Measurements from ENCODE around the gene TNS3.

TNS3 gene

GRCh38 chr7:47432671-47433563 is 149.0 kb downstream of the TNS3 start:
- Mint-ChIP-seq H3K9me3 (no peaks in the 10 kb centered on the region), H3K27ac (no peak overlapping the region), H3K36me3 (no peaks in the 10 kb centered on the region), H3K4me1 (no peaks in the 10 kb centered on the region), H3K27me3 (no peaks in the 10 kb centered on the region), H3K4me3 (no peak overlapping the region)
- CTCF ChIA-PET, result no interaction called here
- no peak for DNase-seq

GRCh38 chr7:47430422-47430821 is 151.5 kb downstream of the TNS3 start:
- Mint-ChIP-seq H3K4me1 (no peaks in the 10 kb centered on the region), H3K36me3 (no peaks in the 10 kb centered on the region), H3K27me3 (no peaks in the 10 kb centered on the region), H3K4me3 (no peak overlapping the region), H3K27ac (no peak overlapping the region), H3K9me3 (no peaks in the 10 kb centered on the region)
- no peak for DNase-seq
- CTCF ChIA-PET, result no interaction called here

- Mint-ChIP-seq H3K27ac (no peak overlapping the region), H3K36me3 (no peaks in the 10 kb centered on the region), H3K9me3 (no peaks in the 10 kb centered on the region), H3K27me3 (no peaks in the 10 kb centered on the region), H3K4me3 (no peak overlapping the region), H3K4me1 (no peaks in the 10 kb centered on the region)
- DNase-seq, result no peak
- CTCF ChIA-PET, result no interaction called here
Measured at GRCh38 chr7:47428768-47429472, 153.0 kb downstream of the TNS3 start.

- DNase-seq, result no peak
- Mint-ChIP-seq H3K27me3 (no peaks in the 10 kb centered on the region), H3K9me3 (no peaks in the 10 kb centered on the region), H3K4me1 (no peaks in the 10 kb centered on the region), H3K36me3 (no peaks in the 10 kb centered on the region), H3K4me3 (no peak overlapping the region), H3K27ac (no peak overlapping the region)
- CTCF ChIA-PET, result no interaction called here
Measured at GRCh38 chr7:47428052-47428767, 153.7 kb downstream of the TNS3 start.

- no peaks in the 10 kb centered on the region for H3K27me3 Mint-ChIP-seq
- H3K36me3 Mint-ChIP-seq, result no peaks in the 10 kb centered on the region
- H3K9me3 Mint-ChIP-seq, result no peaks in the 10 kb centered on the region
- no peak overlapping the region for H3K27ac Mint-ChIP-seq
- DNase-seq, result no peak
- no peaks in the 10 kb centered on the region for H3K4me1 Mint-ChIP-seq
- CTCF ChIA-PET, result no interaction called here
- no peak overlapping the region for H3K4me3 Mint-ChIP-seq
Measured at GRCh38 chr7:47427051-47427643, 154.8 kb downstream of the TNS3 start.

GRCh38 chr7:47424523-47424922 is 157.4 kb downstream of the TNS3 start:
- CTCF ChIA-PET, result no interaction called here
- no peaks in the 10 kb centered on the region for H3K36me3 Mint-ChIP-seq
- H3K27ac Mint-ChIP-seq, result no peak overlapping the region
- H3K4me1 Mint-ChIP-seq, result no peaks in the 10 kb centered on the region
- no peak for DNase-seq
- no peaks in the 10 kb centered on the region for H3K9me3 Mint-ChIP-seq
- no peak overlapping the region for H3K4me3 Mint-ChIP-seq
- H3K27me3 Mint-ChIP-seq, result no peaks in the 10 kb centered on the region

- CTCF ChIA-PET, result no interaction called here
- Mint-ChIP-seq H3K27ac (no peak overlapping the region), H3K4me3 (no peak overlapping the region), H3K27me3 (no peaks in the 10 kb centered on the region), H3K4me1 (no peaks in the 10 kb centered on the region), H3K9me3 (no peaks in the 10 kb centered on the region), H3K36me3 (no peaks in the 10 kb centered on the region)
- DNase-seq, result no peak
Measured at GRCh38 chr7:47423196-47423595, 158.7 kb downstream of the TNS3 start.

GRCh38 chr7:47422611-47423010 is 159.3 kb downstream of the TNS3 start:
- no peaks in the 10 kb centered on the region for H3K36me3 Mint-ChIP-seq
- no peaks in the 10 kb centered on the region for H3K9me3 Mint-ChIP-seq
- CTCF ChIA-PET, result no interaction called here
- no peak for DNase-seq
- no peak overlapping the region for H3K27ac Mint-ChIP-seq
- H3K27me3 Mint-ChIP-seq, result no peaks in the 10 kb centered on the region
- no peaks in the 10 kb centered on the region for H3K4me1 Mint-ChIP-seq
- H3K4me3 Mint-ChIP-seq, result no peak overlapping the region

GRCh38 chr7:47421456-47421855 is 160.5 kb downstream of the TNS3 start:
- Mint-ChIP-seq H3K27me3 (no peaks in the 10 kb centered on the region), H3K4me1 (no peaks in the 10 kb centered on the region), H3K4me3 (no peak overlapping the region), H3K36me3 (no peaks in the 10 kb centered on the region), H3K27ac (no peak overlapping the region), H3K9me3 (no peaks in the 10 kb centered on the region)
- CTCF ChIA-PET, result interaction anchor here (1.4 kb wide), 1 partner anchor 155 kb away, joined by 4 read pairs; no protein-coding TSS in a partner anchor
- no peak for DNase-seq

GRCh38 chr7:47420122-47420780 is 161.7 kb downstream of the TNS3 start:
- no peaks in the 10 kb centered on the region for H3K36me3 Mint-ChIP-seq
- H3K27me3 Mint-ChIP-seq, result no peaks in the 10 kb centered on the region
- DNase-seq, result no peak
- CTCF ChIA-PET, result interaction anchor here (1.4 kb wide), 1 partner anchor 154 kb away, joined by 4 read pairs; no protein-coding TSS in a partner anchor
- H3K9me3 Mint-ChIP-seq, result no peaks in the 10 kb centered on the region
- no peak overlapping the region for H3K4me3 Mint-ChIP-seq
- no peaks in the 10 kb centered on the region for H3K4me1 Mint-ChIP-seq
- no peak overlapping the region for H3K27ac Mint-ChIP-seq

- no peak for DNase-seq
- Mint-ChIP-seq H3K9me3 (no peaks in the 10 kb centered on the region), H3K4me1 (no peaks in the 10 kb centered on the region), H3K36me3 (no peaks in the 10 kb centered on the region), H3K27me3 (no peaks in the 10 kb centered on the region), H3K4me3 (no peak overlapping the region), H3K27ac (no peak overlapping the region)
- CTCF ChIA-PET, result no interaction called here
Measured at GRCh38 chr7:47419471-47419870, 162.4 kb downstream of the TNS3 start.

- DNase-seq, result no peak
- Mint-ChIP-seq H3K27me3 (no peaks in the 10 kb centered on the region), H3K9me3 (no peaks in the 10 kb centered on the region), H3K4me3 (no peak overlapping the region), H3K27ac (no peak overlapping the region), H3K36me3 (no peaks in the 10 kb centered on the region), H3K4me1 (no peaks in the 10 kb centered on the region)
- CTCF ChIA-PET, result no interaction called here
Measured at GRCh38 chr7:47418601-47419309, 163.2 kb downstream of the TNS3 start.
